SU-DHL-6 (cell line): ENCODE results near the gene LAD1.

ENCODE experiments used
- H2AFZ ChIP-seq: fragments of 200-600 bp; sonication (generic); 2 replicates; pipeline ENCODE4 v1.6.1; 2014; ENCODE audit warnings: low read depth, mild to moderate bottlenecking, moderate library complexity, mixed read lengths, antibody characterized with exemption, low read length; ENCODE audit not compliant: severe bottlenecking
- H3F3A ChIP-seq: fragments of 200-600 bp; shearing (Covaris generic); 2 replicates; pipeline ENCODE4 v1.6.0; 2016; ENCODE audit warnings: antibody characterized with exemption, mild to moderate bottlenecking; ENCODE audit not compliant: insufficient read depth
- H3K27ac ChIP-seq: fragments of 200-600 bp; sonication (generic); 2 replicates; pipeline ENCODE4 v1.5.1; 2016; ENCODE audit warnings: low read depth, mild to moderate bottlenecking, low read length, moderate library complexity, mixed read lengths
- H3K27me3 ChIP-seq: fragments of 200-600 bp; sonication (generic), shearing (Covaris generic); 2 replicates; pipeline ENCODE4 v1.6.0; 2014; ENCODE audit warnings: mild to moderate bottlenecking, low read length
- H3K36me3 ChIP-seq: fragments of 200-600 bp; sonication (generic); 2 replicates; pipeline ENCODE4 v1.6.1; 2014; ENCODE audit warnings: mild to moderate bottlenecking, low read length, mixed read lengths
- H3K4me2 ChIP-seq: fragments of 300-600, 200-600 bp; shearing (Covaris generic), sonication (generic); 2 replicates; pipeline ENCODE4 v1.6.0; 2014; ENCODE audit warnings: low read length, low read depth, mild to moderate bottlenecking; ENCODE audit not compliant: poor library complexity, severe bottlenecking
- H3K4me3 ChIP-seq: fragments of 200-600 bp; sonication (generic); 2 replicates; pipeline ENCODE4 v1.5.1; 2014; ENCODE audit warnings: antibody characterized with exemption, low read length, mild to moderate bottlenecking, mixed read lengths; ENCODE audit not compliant: insufficient read depth, poor library complexity, severe bottlenecking
- H3K79me2 ChIP-seq: fragments of 200-600 bp; sonication (generic); 2 replicates; pipeline ENCODE4 v1.6.1; 2014; ENCODE audit warnings: mild to moderate bottlenecking, low read length, moderate library complexity; ENCODE audit not compliant: insufficient read depth
- H3K9ac ChIP-seq: fragments of 200-600 bp; sonication (generic); 2 replicates; pipeline ENCODE4 v1.7.0; 2014; ENCODE audit warnings: mild to moderate bottlenecking, low read length
- H3K9me2 ChIP-seq: fragments of 200-600 bp; sonication (generic); replicated peaks from 2 replicates; pipeline ENCODE4 v1.6.1; 2014; ENCODE audit warnings: low read length; ENCODE audit not compliant: insufficient read depth
- H3K9me3 ChIP-seq: fragments of 200-600 bp; sonication (generic); 2 replicates; pipeline ENCODE4 v1.6.1; 2014; ENCODE audit warnings: low read length, mixed read lengths; ENCODE audit not compliant: insufficient read depth
- H4K20me1 ChIP-seq: fragments of 200-600 bp; sonication (generic); 2 replicates; pipeline ENCODE4 v1.6.1; 2014; ENCODE audit warnings: low read depth, mild to moderate bottlenecking, antibody characterized with exemption, low read length, moderate library complexity, mixed read lengths
- CTCF ChIP-seq: fragments of 200-600 bp; sonication (generic); IDR thresholded peaks from one replicate; pipeline ENCODE4 v1.5.1; 2017; ENCODE audit warnings: antibody characterized with exemption, mild to moderate bottlenecking, low read length, moderate library complexity; ENCODE audit not compliant: insufficient read depth, poor library complexity, severe bottlenecking
- EZH2phosphoT487 ChIP-seq: fragments of 200-600 bp; sonication (generic), shearing (Covaris generic); conservative IDR thresholded peaks from 2 replicates; pipeline ENCODE4 v1.6.1; 2018; ENCODE audit warnings: mild to moderate bottlenecking, antibody characterized with exemption, low read length, moderate library complexity, mixed read lengths

LAD1 gene

GRCh38 chr1:201399018-201399351, at the start of gene LAD1:
TSS of gene LAD1 (minus strand) at chr1:201399324. CDS start at chr1:201399306, 18 bp downstream.
- Histone ChIP-seq H4K20me1 (no peaks in the 10 kb centered on the region), H3K4me3 (no peak within 1 kb of the TSS), H3K9ac (no peak within 1 kb of the TSS), H3K9me3 (no peaks in the 10 kb centered on the region), H2AFZ (no peak within 1 kb of the TSS), H3K9me2 (no peaks in the 10 kb centered on the region), H3K4me2 (no peak within 1 kb of the TSS), H3F3A (no peaks in the 10 kb centered on the region), H3K79me2 (no peaks in the 10 kb centered on the region), H3K27ac (no peak within 1 kb of the TSS), H3K36me3 (no peaks in the 10 kb centered on the region), H3K27me3 (no peaks in the 10 kb centered on the region)
- TF ChIP-seq EZH2phosphoT487 (no peak), CTCF (no peak)

- no peak overlapping the region for H3K27ac ChIP-seq
- H3K9ac ChIP-seq, result no peak overlapping the region
- no peaks in the 10 kb centered on the region for H3K9me3 ChIP-seq
- no peak overlapping the region for H3K4me2 ChIP-seq
- no peak overlapping the region for H3K4me3 ChIP-seq
- H3K79me2 ChIP-seq, result no peaks in the 10 kb centered on the region
- H3K27me3 ChIP-seq, result no peaks in the 10 kb centered on the region
- no peaks in the 10 kb centered on the region for H3F3A ChIP-seq
- no peaks in the 10 kb centered on the region for H3K36me3 ChIP-seq
- no peak overlapping the region for H2AFZ ChIP-seq
- TF ChIP-seq EZH2phosphoT487, result no peak
- TF ChIP-seq CTCF, result peak; percentile 55
- no peaks in the 10 kb centered on the region for H4K20me1 ChIP-seq
- H3K9me2 ChIP-seq, result no peaks in the 10 kb centered on the region
These were observed 49.1 kb upstream of the LAD1 start for GRCh38 chr1:201447903-201448871.

GRCh38 chr1:201445310-201445709, 46.2 kb upstream of the LAD1 start:
- H3F3A ChIP-seq, result no peaks in the 10 kb centered on the region
- H3K27me3 ChIP-seq, result no peaks in the 10 kb centered on the region
- no peak overlapping the region for H3K4me2 ChIP-seq
- H3K9ac ChIP-seq, result no peak overlapping the region
- H3K9me2 ChIP-seq, result no peaks in the 10 kb centered on the region
- H3K36me3 ChIP-seq, result no peaks in the 10 kb centered on the region
- H3K4me3 ChIP-seq, result no peak overlapping the region
- H4K20me1 ChIP-seq, result no peaks in the 10 kb centered on the region
- no peak for TF ChIP-seq CTCF
- no peak for TF ChIP-seq EZH2phosphoT487
- no peak overlapping the region for H2AFZ ChIP-seq
- H3K9me3 ChIP-seq, result no peaks in the 10 kb centered on the region
- no peak overlapping the region for H3K27ac ChIP-seq
- H3K79me2 ChIP-seq, result no peaks in the 10 kb centered on the region
